ENCODE results near the gene GAL3ST2. TPM values are rescaled to one million over a fixed set of nuclear protein-coding genes. Genes with fewer than 3 reads are reported as not detected.

Gene GAL3ST2
- total and polyA plus RNA-seq, 2 of the 8 experiments (the other 6 are each of a cell fraction or from before 2014, with no cell fraction given): not detected

GRCh38 chr2:241777170-241777685 is 606 bp downstream of the GAL3ST2 start:
- H4K20me1 ChIP-seq (replicated peaks in 1 of 2; ENCODE audit: control insufficient read depth in 1 of 2, insufficient read depth in 2 of 2, low read length in 2 of 2): no peaks in the 10 kb centered on the region
- H3K9ac ChIP-seq (replicated peaks in 1 of 4; ENCODE audit: extremely low read depth in 1 of 4, low read depth in 3 of 4, low read length in 3 of 4): no peak overlapping the region
- FAIRE-seq (no peak), DNase-seq (ENCODE audit: low read depth in 1 of 2, low spot score in 2 of 2) (peak in 1 of 2 experiments; percentile 42)
- H3K4me2 ChIP-seq (ENCODE audit: insufficient read depth in 1 of 2, low read depth in 2 of 2, low read length in 2 of 2): no peak overlapping the region; a peak in 1 of 4 replicates
- WGBS, 2 experiments (ENCODE audit: extremely low coverage in 1 of 2, insufficient coverage in 1 of 2, insufficient read length in 1 of 2, insufficient replicate concordance in 2 of 2, low coverage in 1 of 2, low lambda C conversion rate in 2 of 2, missing lambda C conversion rate in 1 of 2): 87% methylated on average over 21 of the region's 22 CpGs; no CpG with 5 or more reads in 1 of the 2 experiments
- no peaks in the 10 kb centered on the region for H3K27me3 ChIP-seq (replicated peaks in 1 of 4; ENCODE audit: control insufficient read depth in 3 of 4, extremely low read depth in 1 of 4, insufficient read depth in 3 of 4, low read length in 3 of 4)
- H3K9me3 ChIP-seq (ENCODE audit: insufficient read depth in 2 of 2, low read depth in 1 of 2, low read length in 1 of 2): peaks cover 10 to 13% of the 10 kb centered on the region in 2 experiments
- H2BK15ac ChIP-seq (ENCODE audit: low read length): no peak overlapping the region
- no peaks in the 10 kb centered on the region for H3K23me2 ChIP-seq (ENCODE audit: low read depth, low read length)
- peaks cover 0 to 20% (median 7%) of the 10 kb centered on the region in 4 experiments; a peak in 6 of 7 replicates for H3K4me1 ChIP-seq (replicated peaks in 1 of 4; ENCODE audit: control insufficient read depth in 3 of 4, insufficient read depth in 4 of 4, low read length in 3 of 4)
- H3K36me3 ChIP-seq (ENCODE audit: control insufficient read depth in 2 of 4, insufficient read depth in 4 of 4, low read length in 3 of 4): no peaks in the 10 kb centered on the region
- peak overlapping the region; percentile 85 for H4K91ac ChIP-seq (replicated peaks; ENCODE audit: insufficient read length, low read length)
- H3K79me2 ChIP-seq (ENCODE audit: control insufficient read depth in 1 of 2, insufficient read depth in 2 of 2, low read length in 2 of 2): no peaks in the 10 kb centered on the region
- ChIA-PET CTCF (ENCODE audit: partially characterized antibody) (no interaction called here), POLR2A (ENCODE audit: partially characterized antibody) (interaction anchor here (0.7 to 1.2 kb wide), 2 partner anchors 12 to 26 kb away, joined by 3 to 4 read pairs; no protein-coding TSS in a partner anchor)
- H2BK12ac ChIP-seq (ENCODE audit: low read depth, low read length): 0 out of 2 replicates have a peak overlapping the region, but pooled peaks have one; percentile 9
- no peak overlapping the region for H4K5ac ChIP-seq (ENCODE audit: insufficient read length, low read depth, low read length)
- no peak overlapping the region for H3K4me3 ChIP-seq (ENCODE audit: extremely low read depth in 1 of 4, insufficient read depth in 2 of 4, low read depth in 3 of 4, low read length in 4 of 4)
- peak overlapping the region; percentile 86 for H2BK120ac ChIP-seq (replicated peaks; ENCODE audit: low read depth, low read length)
- no peak overlapping the region for H3K56ac ChIP-seq (replicated peaks; ENCODE audit: insufficient read length, low read depth, low read length)
- H2AK5ac ChIP-seq (ENCODE audit: low read depth, low read length): no peak overlapping the region
- no peak overlapping the region for H2BK20ac ChIP-seq (ENCODE audit: low read length)
- H2AFZ ChIP-seq (ENCODE audit: low read length): no peak overlapping the region
- H3K14ac ChIP-seq (ENCODE audit: insufficient read length): no peak overlapping the region
- no peak overlapping the region for H3K23ac ChIP-seq (ENCODE audit: insufficient read length)
- no peak overlapping the region for H3K27ac ChIP-seq (ENCODE audit: low read depth, low read length)
- peak overlapping the region; percentile 83 for H4K8ac ChIP-seq (ENCODE audit: extremely low read depth, insufficient read depth, low read length)
- no peak overlapping the region for H2BK5ac ChIP-seq (ENCODE audit: low read depth, low read length)
- peak overlapping the region; percentile 48; the same call in 1 of the 2 replicates for H3K18ac ChIP-seq (ENCODE audit: extremely low read depth, low read length)
- H3K4ac ChIP-seq (replicated peaks; ENCODE audit: insufficient read length, low read depth, low read length): no peak overlapping the region
- H3K79me1 ChIP-seq (ENCODE audit: low read depth, low read length): no peaks in the 10 kb centered on the region
- no peak for TF ChIP-seq POLR2AphosphoS5 (IDR thresholded peaks at IDR 0.05; ENCODE audit: low read depth, low read length)
- no peak for TF ChIP-seq TCF12 (IDR thresholded peaks at IDR 0.05; ENCODE audit: low read depth, low read length)
- no peak for TF ChIP-seq RXRA (IDR thresholded peaks at IDR 0.05; ENCODE audit: insufficient read depth, low read depth, low read length)

All from H1 (cell line).